ENCODE data around the gene ALCAM.

The ALCAM gene

GRCh38 chr3:105364128-105364527, 2.6 kb upstream of the ALCAM start:
- Histone ChIP-seq H3K4me3 (ENCODE audit: low read depth, low read length) (no peak overlapping the region), H3K27me3 (replicated peaks) (no peaks in the 10 kb centered on the region), H3K27ac (peak overlapping the region; percentile 92), H3K36me3 (replicated peaks) (no peaks in the 10 kb centered on the region)
- DNase-seq = peak; percentile 82
- in situ Hi-C loops (cut with HindIII; ENCODE audit: low pct_ligation_motif_present, low sequenced_read_pairs) = loop anchor here (25.0 kb wide), 1 partner anchor 752 kb away; no protein-coding TSS in a partner anchor
- TF ChIP-seq, protein P1, sequence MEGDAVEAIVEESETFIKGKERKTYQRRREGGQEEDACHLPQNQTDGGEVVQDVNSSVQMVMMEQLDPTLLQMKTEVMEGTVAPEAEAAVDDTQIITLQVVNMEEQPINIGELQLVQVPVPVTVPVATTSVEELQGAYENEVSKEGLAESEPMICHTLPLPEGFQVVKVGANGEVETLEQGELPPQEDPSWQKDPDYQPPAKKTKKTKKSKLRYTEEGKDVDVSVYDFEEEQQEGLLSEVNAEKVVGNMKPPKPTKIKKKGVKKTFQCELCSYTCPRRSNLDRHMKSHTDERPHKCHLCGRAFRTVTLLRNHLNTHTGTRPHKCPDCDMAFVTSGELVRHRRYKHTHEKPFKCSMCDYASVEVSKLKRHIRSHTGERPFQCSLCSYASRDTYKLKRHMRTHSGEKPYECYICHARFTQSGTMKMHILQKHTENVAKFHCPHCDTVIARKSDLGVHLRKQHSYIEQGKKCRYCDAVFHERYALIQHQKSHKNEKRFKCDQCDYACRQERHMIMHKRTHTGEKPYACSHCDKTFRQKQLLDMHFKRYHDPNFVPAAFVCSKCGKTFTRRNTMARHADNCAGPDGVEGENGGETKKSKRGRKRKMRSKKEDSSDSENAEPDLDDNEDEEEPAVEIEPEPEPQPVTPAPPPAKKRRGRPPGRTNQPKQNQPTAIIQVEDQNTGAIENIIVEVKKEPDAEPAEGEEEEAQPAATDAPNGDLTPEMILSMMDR (IDR thresholded peaks at IDR 0.05; ENCODE audit: low read depth, low read length, missing control alignments) = no peak

GRCh38 chr3:105365081-105365390, 1.7 kb upstream of the ALCAM start:
- peak overlapping the region; percentile 92 for H3K27ac ChIP-seq
- DNase-seq = no peak
- in situ Hi-C loops (cut with HindIII; ENCODE audit: low pct_ligation_motif_present, low sequenced_read_pairs) = loop anchor here (25.0 kb wide), 1 partner anchor 753 kb away; no protein-coding TSS in a partner anchor
- TF ChIP-seq, protein P1 (IDR thresholded peaks at IDR 0.05; ENCODE audit: low read depth, low read length, missing control alignments) = no peak
- H3K36me3 ChIP-seq (replicated peaks) = no peaks in the 10 kb centered on the region
- no peak overlapping the region for H3K4me3 ChIP-seq (ENCODE audit: low read depth, low read length)
- H3K27me3 ChIP-seq (replicated peaks) = no peaks in the 10 kb centered on the region

DNA sequence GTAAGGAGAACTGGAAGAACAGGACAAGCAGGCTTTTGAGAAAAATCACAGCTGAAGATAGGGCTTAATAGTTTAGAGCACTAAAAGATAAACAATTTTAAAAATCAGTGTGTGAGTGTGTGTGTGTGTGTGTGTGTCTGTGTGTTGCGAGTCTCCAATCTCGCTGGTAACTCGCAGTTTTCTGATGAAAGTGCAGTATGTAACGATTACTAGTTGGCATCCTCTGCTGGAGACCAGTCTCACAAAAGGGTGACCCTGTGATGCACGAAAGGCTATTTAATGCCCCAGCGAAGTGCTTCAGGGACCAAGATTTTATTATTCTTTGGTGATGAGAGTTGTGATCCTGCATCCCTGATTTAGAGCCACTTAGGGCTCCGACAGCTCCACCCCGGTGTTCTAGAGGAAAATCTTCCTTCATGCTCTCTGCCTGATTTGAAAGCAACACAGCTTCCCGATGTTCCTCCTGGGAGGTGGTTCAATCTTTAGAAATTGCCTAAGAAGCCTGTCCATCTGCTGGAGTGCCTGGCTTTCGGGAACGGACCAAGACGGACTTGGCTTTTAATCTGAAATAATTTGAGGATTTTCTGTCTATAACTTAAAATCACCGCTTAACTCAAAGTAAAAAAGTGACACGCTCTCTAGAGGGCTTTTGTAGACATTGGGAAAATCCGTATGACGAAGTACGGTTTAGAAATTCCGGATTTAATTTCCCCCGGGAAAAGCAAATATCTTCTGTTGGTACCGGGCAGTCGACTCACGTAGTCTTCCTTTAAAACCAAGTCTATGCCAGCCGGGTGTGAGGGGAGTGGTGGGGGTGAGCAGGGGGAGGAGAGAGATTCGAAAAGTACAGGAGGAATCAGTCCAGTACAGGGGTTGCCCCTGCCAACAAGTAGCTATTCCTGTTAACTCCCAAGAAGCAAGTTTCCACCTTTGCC, 1.1 kb upstream of the ALCAM start:
- peak; percentile 46 for DNase-seq
- Histone ChIP-seq H3K36me3 (replicated peaks) (no peaks in the 10 kb centered on the region), H3K4me3 (ENCODE audit: low read depth, low read length) (peak overlapping the region; percentile 66), H3K27me3 (replicated peaks) (no peaks in the 10 kb centered on the region), H3K27ac (peak overlapping the region; percentile 92)
- TF ChIP-seq, protein P1 (IDR thresholded peaks at IDR 0.05; ENCODE audit: low read depth, low read length, missing control alignments) = peak; percentile 23
- in situ Hi-C loops (cut with HindIII; ENCODE audit: low pct_ligation_motif_present, low sequenced_read_pairs) = loop anchor here (25.0 kb wide), 1 partner anchor 753 kb away; no protein-coding TSS in a partner anchor

GRCh38 chr3:105367063-105367405, 325 bp downstream of the ALCAM start:
- DNase-seq = no peak
- H3K36me3 ChIP-seq (replicated peaks) = no peaks in the 10 kb centered on the region
- in situ Hi-C loops (cut with HindIII; ENCODE audit: low pct_ligation_motif_present, low sequenced_read_pairs) = loop anchor here (25.0 kb wide), 1 partner anchor 755 kb away; no protein-coding TSS in a partner anchor
- H3K4me3 ChIP-seq (ENCODE audit: low read depth, low read length) = peak overlapping the region; percentile 89
- H3K27ac ChIP-seq = peak overlapping the region; percentile 89
- no peaks in the 10 kb centered on the region for H3K27me3 ChIP-seq (replicated peaks)
- TF ChIP-seq, protein P1 (IDR thresholded peaks at IDR 0.05; ENCODE audit: low read depth, low read length, missing control alignments) = no peak

DNA sequence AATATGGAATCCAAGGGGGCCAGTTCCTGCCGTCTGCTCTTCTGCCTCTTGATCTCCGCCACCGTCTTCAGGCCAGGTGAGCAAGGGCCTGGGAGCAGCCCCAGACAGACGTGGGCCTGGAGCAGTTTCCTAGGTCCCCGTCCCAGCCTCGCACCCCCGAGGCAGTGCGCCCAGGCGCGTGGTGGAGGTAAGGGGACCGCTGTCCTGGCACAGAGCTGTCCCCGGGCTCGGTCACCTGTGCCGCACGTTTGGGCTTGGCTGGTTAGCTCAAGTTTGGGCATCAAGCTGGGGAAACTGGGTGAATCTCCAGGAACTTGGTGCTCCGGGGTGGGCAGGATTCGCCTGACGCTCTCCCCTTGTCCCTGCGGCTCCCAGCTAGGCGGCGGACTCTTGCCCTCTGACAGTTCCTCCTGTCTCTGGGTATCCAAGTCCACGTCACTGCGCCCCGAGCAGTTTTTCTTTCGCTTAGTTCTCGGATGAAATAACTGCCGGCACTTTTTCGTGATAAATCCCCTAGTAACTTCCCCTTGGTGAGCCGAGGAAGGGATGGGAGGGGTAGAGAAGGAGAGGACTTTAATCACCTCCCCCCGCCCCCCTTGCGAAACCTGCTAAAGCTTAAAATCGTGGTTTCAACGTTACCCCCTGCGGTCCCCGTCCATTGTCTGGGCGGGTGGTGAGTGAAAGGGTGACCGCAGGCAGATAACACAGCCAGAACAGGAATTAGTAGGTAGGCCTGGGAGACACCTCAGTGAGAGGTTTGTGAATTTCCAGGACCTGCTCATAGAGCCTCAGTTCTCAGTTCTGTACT, 901 bp downstream of the ALCAM start:
- Histone ChIP-seq H3K27me3 (replicated peaks) (no peaks in the 10 kb centered on the region), H3K4me3 (ENCODE audit: low read depth, low read length) (peak overlapping the region; percentile 89), H3K27ac (peak overlapping the region; percentile 89), H3K36me3 (replicated peaks) (no peaks in the 10 kb centered on the region)
- peak; percentile 70 for DNase-seq
- in situ Hi-C loops (cut with HindIII; ENCODE audit: low pct_ligation_motif_present, low sequenced_read_pairs) = loop anchor here (25.0 kb wide), 1 partner anchor 755 kb away; no protein-coding TSS in a partner anchor
- TF ChIP-seq, protein P1 (IDR thresholded peaks at IDR 0.05; ENCODE audit: low read depth, low read length, missing control alignments) = peak; percentile 36
